GM19452 (cell line): ENCODE data around the gene HEPN1.

Source experiments
- ATAC-seq: cut with Tn5 transposase; IDR thresholded peaks from one replicate; pipeline ENCODE4 v1.9.1; 2021; ENCODE audit not compliant: unreplicated experiment

Gene HEPN1

GRCh38 chr11:124884869-124885479 lies 34.1 kb upstream of the HEPN1 start:
- ATAC-seq: no peak

- no peak for ATAC-seq
Measured at GRCh38 chr11:124886476-124886875, 32.6 kb upstream of the HEPN1 start.

GRCh38 chr11:124886978-124887666 lies 31.9 kb upstream of the HEPN1 start:
- ATAC-seq: no peak

GRCh38 chr11:124887667-124888013 lies 31.4 kb upstream of the HEPN1 start:
- ATAC-seq: no peak

- ATAC-seq: no peak
Measured at GRCh38 chr11:124889191-124890091, 29.6 kb upstream of the HEPN1 start.

GRCh38 chr11:124890151-124890550 lies 28.9 kb upstream of the HEPN1 start:
- no peak for ATAC-seq

- ATAC-seq: no peak
Measured at GRCh38 chr11:124890683-124891372, 28.2 kb upstream of the HEPN1 start.

GRCh38 chr11:124891373-124891861 lies 27.6 kb upstream of the HEPN1 start:
- ATAC-seq: no peak

GRCh38 chr11:124892146-124892545 lies 26.9 kb upstream of the HEPN1 start:
- no peak for ATAC-seq

GRCh38 chr11:124892750-124893454 lies 26.1 kb upstream of the HEPN1 start:
- ATAC-seq: no peak

GRCh38 chr11:124893781-124894401 lies 25.2 kb upstream of the HEPN1 start:
- ATAC-seq: no peak

GRCh38 chr11:124894606-124895430 lies 24.2 kb upstream of the HEPN1 start:
- no peak for ATAC-seq

GRCh38 chr11:124895471-124895971 lies 23.5 kb upstream of the HEPN1 start:
- ATAC-seq: no peak

- ATAC-seq: no peak
Measured at GRCh38 chr11:124896071-124896750, 22.8 kb upstream of the HEPN1 start.

GRCh38 chr11:124896821-124897391 lies 22.1 kb upstream of the HEPN1 start:
- ATAC-seq: no peak

- no peak for ATAC-seq
Measured at GRCh38 chr11:124897674-124898262, 21.3 kb upstream of the HEPN1 start, which contains the start of gene ROBO4. Gene ROBO4, minus strand, starts transcription at chr11:124897865. Its CDS starts 70 bp downstream, at chr11:124897795.

GRCh38 chr11:124898263-124898680 lies 20.8 kb upstream of the HEPN1 start:
- no peak for ATAC-seq

- ATAC-seq: no peak
Measured at GRCh38 chr11:124898711-124899110, 20.3 kb upstream of the HEPN1 start.
